GM12892 (cell line): Measurements from ENCODE around the gene DPM3.

Source experiments
- POLR2A ChIP-seq: IDR thresholded peaks from 2 replicates; pipeline ENCODE4 v1.6.1; 2011; ENCODE audit warnings: low read depth, low read length, control low read depth
- POLR2AphosphoS5 ChIP-seq: IDR thresholded peaks from 2 replicates; pipeline ENCODE4 v1.6.1; 2011; ENCODE audit warnings: low read depth, low read length, control low read depth
- TAF1 ChIP-seq: IDR thresholded peaks from 2 replicates; pipeline ENCODE4 v1.6.1; 2011; ENCODE audit warnings: low read depth, mild to moderate bottlenecking, control low read depth, low read length, borderline replicate concordance

GRCh38 chr1:155104605-155105534 is 35.5 kb downstream of the DPM3 start:
- TF ChIP-seq POLR2AphosphoS5 (no peak), POLR2A (no peak), TAF1 (no peak)
